Psoas muscle (tissue), 8 donors: Measurements from ENCODE around the gene SEC24B. TPM values are rescaled to one million over a fixed set of nuclear protein-coding genes. Genes with fewer than 3 reads are reported as not detected.

ENCODE experiments used
- ATAC-seq, 4 donors: fragments of 200-7000 bp; cut with Tn5 transposase; one replicate each; pipeline ENCODE4 v1.9.1; 2020; ENCODE audit warnings: moderate library complexity in 3 of 4, mild to moderate bottlenecking in 2 of 4
- DNase-seq, 2 donors: peaks; one replicate each; pipeline ENCODE4 v3.0.0-alpha.2; 2020
- H3K27ac ChIP-seq: fragments of 200-600 bp; one replicate; pipeline ENCODE4 v1.8.0; 2022
- H3K27me3 ChIP-seq, 3 donors: fragments of 200-600 bp in 1 of 3; one replicate each; pipeline versions ENCODE4 v1.6.1 to v1.8.0; 2013 to 2022; ENCODE audit warnings: low read length in 2 of 3, mild to moderate bottlenecking in 2 of 3, moderate library complexity in 1 of 3; ENCODE audit not compliant: insufficient read depth in 3 of 3
- H3K36me3 ChIP-seq, 2 donors: fragments of 200-600 bp in 1 of 2; one replicate each; pipeline versions ENCODE4 v1.6.1 to v1.8.0; 2013 to 2022; ENCODE audit warnings: low read depth in 1 of 2, mild to moderate bottlenecking in 1 of 2, moderate library complexity in 1 of 2; ENCODE audit not compliant: insufficient read depth in 1 of 2
- H3K4me1 ChIP-seq: fragments of 200-600 bp; one replicate; pipeline ENCODE4 v1.8.0; 2022
- H3K4me3 ChIP-seq: fragments of 200-600 bp; one replicate; pipeline ENCODE4 v1.8.0; 2022; ENCODE audit warnings: mild to moderate bottlenecking
- H3K9me3 ChIP-seq: fragments of 200-600 bp; one replicate; pipeline ENCODE4 v1.8.0; 2022
- WGBS, 3 donors: extraction: QIAGEN DNeasy Blood & Tissue Kit; methylation state at CpG; one replicate each; pipeline versions ENCODE4 v1.1.6 to v1.1.7; 2013; 5-methylcytosine and 5-hydroxymethylcytosine counted together
- intact Hi-C, 2 donors: fragments of 100-400 bp; cut with DNase I; formaldehyde crosslinking; loops; one replicate each; pipeline versions ENCODE4 v1.11.0 to v1.14.2; 2022
- polyA plus RNA-seq, 3 donors: library from polyadenylated mRNA; stranded (reverse); fragments of 200-250 nt; gene quantifications; one replicate each; pipeline ENCODE4 v1.2.3, GENCODE V29; 2013
- total RNA-seq, 4 donors: library from RNA; stranded (reverse); fragmentation: NEBNext Ultra II Directional in 2 of 4; extraction: Animal tissue kit (Norgen Biotek cat#: 25700) in 2 of 4; gene quantifications; one replicate each; pipeline versions ENCODE4 v1.2.1 to v1.2.4, GENCODE V29; 2021 to 2023
- TF ChIP-seq, protein P1 (sequence below): fragments of 200-600 bp; IDR thresholded peaks from one replicate; pipeline ENCODE4 v1.8.0; 2022; ENCODE audit warnings: antibody characterized with exemption
- donor health status: healthy with polysubstance abuse.
- donor health status: DM: no; HTN: no; CAD: no; lungs with moderate emphysema.
- donor health status: Bipolar disorder and iron deficiency.
- donor health status: healthy.
- donor health status: DM: yes; HTN: yes; CAD: no.
- donor health status: DM: no; HTN: no; CAD: no.
- donor health status: DM: no; HTN: no; CAD: no.
- donor health status: DM: yes; HTN: yes; CAD: no.

Gene SEC24B
- total and polyA plus RNA-seq, 7 donors: 14.6 to 34.8 (median 30.3) TPM

DNA sequence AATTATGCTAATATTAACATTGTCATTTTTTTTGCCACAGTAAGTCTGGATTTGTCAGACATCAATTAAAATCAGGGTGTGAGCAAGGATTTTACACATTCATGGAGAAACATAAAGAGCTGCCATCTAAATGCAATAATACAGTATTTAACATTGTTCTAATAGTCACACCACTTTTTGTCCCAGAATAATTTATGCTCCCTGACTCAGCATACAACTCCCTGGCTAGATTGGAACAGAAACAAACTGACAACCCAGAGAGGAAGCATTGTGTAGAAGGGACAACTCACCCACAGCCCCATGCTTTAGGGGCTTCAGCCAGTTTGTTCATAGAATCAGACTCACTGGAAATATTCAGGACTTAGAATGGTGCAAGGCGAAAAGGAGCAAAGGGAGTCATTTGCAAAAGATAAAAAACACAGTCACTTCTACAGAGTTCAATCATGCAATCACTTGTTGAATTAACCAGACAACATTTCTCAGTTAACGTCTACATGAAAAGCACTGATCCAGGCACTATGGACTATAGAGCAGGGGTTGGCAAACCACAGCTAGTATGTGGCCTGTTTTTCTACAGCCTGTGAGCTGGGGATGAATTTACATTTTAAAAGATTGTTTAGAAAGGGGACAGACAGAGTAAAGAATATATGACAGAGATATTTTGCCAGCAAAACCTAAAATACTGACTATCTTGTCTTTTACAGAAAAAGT lies 26.4 kb upstream of the SEC24B start:
- no peak for ATAC-seq
- TF ChIP-seq, protein P1, sequence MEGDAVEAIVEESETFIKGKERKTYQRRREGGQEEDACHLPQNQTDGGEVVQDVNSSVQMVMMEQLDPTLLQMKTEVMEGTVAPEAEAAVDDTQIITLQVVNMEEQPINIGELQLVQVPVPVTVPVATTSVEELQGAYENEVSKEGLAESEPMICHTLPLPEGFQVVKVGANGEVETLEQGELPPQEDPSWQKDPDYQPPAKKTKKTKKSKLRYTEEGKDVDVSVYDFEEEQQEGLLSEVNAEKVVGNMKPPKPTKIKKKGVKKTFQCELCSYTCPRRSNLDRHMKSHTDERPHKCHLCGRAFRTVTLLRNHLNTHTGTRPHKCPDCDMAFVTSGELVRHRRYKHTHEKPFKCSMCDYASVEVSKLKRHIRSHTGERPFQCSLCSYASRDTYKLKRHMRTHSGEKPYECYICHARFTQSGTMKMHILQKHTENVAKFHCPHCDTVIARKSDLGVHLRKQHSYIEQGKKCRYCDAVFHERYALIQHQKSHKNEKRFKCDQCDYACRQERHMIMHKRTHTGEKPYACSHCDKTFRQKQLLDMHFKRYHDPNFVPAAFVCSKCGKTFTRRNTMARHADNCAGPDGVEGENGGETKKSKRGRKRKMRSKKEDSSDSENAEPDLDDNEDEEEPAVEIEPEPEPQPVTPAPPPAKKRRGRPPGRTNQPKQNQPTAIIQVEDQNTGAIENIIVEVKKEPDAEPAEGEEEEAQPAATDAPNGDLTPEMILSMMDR: no peak

DNA sequence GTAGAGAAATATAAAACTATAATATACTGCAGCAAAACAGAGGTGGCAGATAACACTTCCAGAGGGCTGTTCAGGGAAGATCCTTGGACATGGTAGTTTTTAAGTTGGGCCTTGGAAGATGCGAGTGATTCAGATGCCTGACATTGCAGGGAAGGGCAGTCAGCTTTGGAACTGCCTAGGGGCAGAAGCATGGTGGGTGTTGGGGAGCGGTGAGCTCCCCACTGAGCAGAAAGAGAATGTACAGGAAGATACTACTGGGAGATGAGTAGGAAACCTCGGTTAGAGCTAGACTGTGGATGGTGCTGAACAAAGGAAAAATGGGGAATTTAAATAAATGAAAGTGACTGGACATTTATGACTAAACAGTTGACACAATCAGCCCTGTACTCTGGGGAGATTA lies 24.9 kb upstream of the SEC24B start:
- Histone ChIP-seq H3K27me3 (no peaks in the 10 kb centered on the region), H3K9me3 (no peaks in the 10 kb centered on the region), H3K4me1 (no peaks in the 10 kb centered on the region), H3K36me3 (no peaks in the 10 kb centered on the region), H3K4me3 (no peak overlapping the region), H3K27ac (no peak overlapping the region)
- intact Hi-C loops: loop anchor here in 1 of 2 donors (5.0 to 10.0 kb wide), 2 partner anchors 344 to 726 kb away; no protein-coding TSS in a partner anchor
- no peak for DNase-seq
- TF ChIP-seq, protein P1: no peak
- WGBS, 3 donors: 81 to 87% (median 86%) methylated on average over 3 of the region's 3 CpGs
- no peak for ATAC-seq

More for the DNA sequence above, 26.4 kb upstream of the SEC24B start:
- Histone ChIP-seq H3K27me3 (no peaks in the 10 kb centered on the region), H3K9me3 (no peaks in the 10 kb centered on the region), H3K4me3 (no peak overlapping the region), H3K27ac (no peak overlapping the region), H3K36me3 (no peaks in the 10 kb centered on the region), H3K4me1 (no peaks in the 10 kb centered on the region)
- WGBS, 3 donors: 94 to 98% (median 96%) methylated on average over 2 of the region's 2 CpGs
- DNase-seq: no peak
- intact Hi-C loops: loop anchor here in 1 of 2 donors (2.0 to 10.0 kb wide), 3 partner anchors 342 to 725 kb away; no protein-coding TSS in a partner anchor

DNA sequence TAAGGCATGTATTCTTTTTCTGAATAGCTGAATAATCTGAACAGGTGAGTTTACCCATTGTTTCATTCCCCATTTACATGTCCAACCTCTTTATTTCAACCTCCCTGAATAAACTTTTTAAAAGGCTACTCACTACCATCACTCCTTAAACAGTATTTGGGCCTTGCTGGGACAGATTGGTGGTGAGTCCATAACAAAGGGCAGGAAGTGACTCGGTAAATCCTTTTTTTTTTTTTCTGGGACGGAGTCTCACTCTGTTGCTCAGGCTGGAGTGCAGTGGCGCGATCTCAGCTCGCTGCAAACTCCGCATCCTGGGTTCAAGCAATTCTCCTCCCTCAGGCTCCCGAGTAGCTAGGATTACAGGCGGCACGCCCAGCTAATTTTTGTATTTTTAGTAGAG lies 23.4 kb upstream of the SEC24B start:
- ATAC-seq (no peak), DNase-seq (no peak)
- no peak overlapping the region for H3K27ac ChIP-seq
- no peaks in the 10 kb centered on the region for H3K4me1 ChIP-seq
- 91 to 94% (median 93%) methylated on average over 9 of the region's 9 CpGs for WGBS, 3 donors
- TF ChIP-seq, protein P1: no peak
- no peaks in the 10 kb centered on the region for H3K9me3 ChIP-seq
- no peaks in the 10 kb centered on the region for H3K36me3 ChIP-seq
- no peaks in the 10 kb centered on the region for H3K27me3 ChIP-seq
- no peak overlapping the region for H3K4me3 ChIP-seq
- intact Hi-C loops: no loop called here

DNA sequence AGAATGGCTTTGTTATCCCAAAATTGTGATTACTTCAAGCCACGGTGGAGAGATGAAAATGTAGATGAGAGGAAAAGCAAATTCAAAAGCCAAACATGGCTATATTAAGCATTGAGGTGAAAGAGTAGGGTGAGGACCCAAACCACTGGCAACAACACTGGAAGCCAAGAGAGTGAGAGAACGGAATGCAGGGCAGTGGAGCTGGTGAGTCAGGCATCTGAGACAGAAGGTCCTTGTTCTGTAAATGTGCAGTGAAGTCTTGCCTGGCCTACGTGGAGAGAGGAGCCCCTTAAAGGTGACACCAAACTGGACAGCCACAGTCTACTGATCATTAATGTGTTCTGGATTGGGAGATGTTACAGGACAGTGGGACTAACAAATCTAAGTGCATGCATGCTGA lies 22.8 kb upstream of the SEC24B start:
- no peak for ATAC-seq
- H3K4me1 ChIP-seq: no peaks in the 10 kb centered on the region
- DNase-seq: no peak
- whole genome bisulfite sequencing, 3 donors: 71 to 78% (median 76%) methylated on average over 3 of the region's 3 CpGs
- H3K4me3 ChIP-seq: no peak overlapping the region
- H3K27me3 ChIP-seq: no peaks in the 10 kb centered on the region
- no peak overlapping the region for H3K27ac ChIP-seq
- no peaks in the 10 kb centered on the region for H3K36me3 ChIP-seq
- TF ChIP-seq, protein P1: no peak
- intact Hi-C loops: no loop called here
- no peaks in the 10 kb centered on the region for H3K9me3 ChIP-seq
